PC-9 (cell line): ENCODE results near the gene GRWD1. TPM values are rescaled to one million over a fixed set of nuclear protein-coding genes. Genes with fewer than 3 reads are reported as not detected.

ENCODE experiments used
- BruUV-seq: library from RNA; stranded (reverse); fragments of 400-500 nt; replicated peaks from 2 replicates; lab custom pipeline; 2021; lab: Mats Ljungman, UMichigan
- CTCF ChIA-PET: fragments of 300-600 bp; sonication (Branson Sonifier 250); formaldehyde crosslinking; loops from one replicate; lab custom pipeline; 2022; ENCODE audit warnings: antibody characterized with exemption; lab: Charles Lee
- POLR2A ChIA-PET: fragments of 300-600 bp; sonication (Branson Sonifier 250); formaldehyde crosslinking; loops from one replicate; lab custom pipeline; 2022; ENCODE audit warnings: antibody characterized with exemption; ENCODE audit not compliant: unreplicated experiment; lab: Charles Lee
- DNase-seq, 2 experiments: peaks; one replicate each; pipeline versions ENCODE4 v3.0.0 to v3.0.0-alpha.2; 2015 to 2022; ENCODE audit warnings: mixed read lengths in 1 of 2
- H2AFZ ChIP-seq: fragments of 200-600 bp; sonication (generic); 2 replicates; pipeline ENCODE4 v1.8.1; 2017; ENCODE audit warnings: antibody characterized with exemption
- H3F3A ChIP-seq: fragments of 200-600 bp; sonication (generic); 2 replicates; pipeline ENCODE4 v1.8.1; 2017; ENCODE audit warnings: antibody characterized with exemption, mild to moderate bottlenecking, low read depth; ENCODE audit not compliant: insufficient read depth
- H3K27ac ChIP-seq: fragments of 200-600 bp; sonication (generic); 2 replicates; pipeline ENCODE4 v1.6.1; 2016; ENCODE audit warnings: mixed run types
- H3K27me3 ChIP-seq: fragments of 200-600 bp; sonication (generic); 2 replicates; pipeline ENCODE4 v1.6.1; 2016; ENCODE audit warnings: low read depth, mixed run types; ENCODE audit not compliant: insufficient read depth
- H3K36me3 ChIP-seq: fragments of 200-600 bp; sonication (generic); 2 replicates; pipeline ENCODE4 v1.6.1; 2016; ENCODE audit warnings: low read depth, mixed run types
- H3K4me1 ChIP-seq: fragments of 200-600 bp; sonication (generic); replicated peaks from 2 replicates; pipeline ENCODE4 v1.6.1; 2016; ENCODE audit warnings: mixed run types; ENCODE audit not compliant: insufficient read depth
- H3K4me2 ChIP-seq: fragments of 200-600 bp; sonication (generic); 2 replicates; pipeline ENCODE4 v1.6.1; 2017; ENCODE audit warnings: mixed run types
- H3K4me3 ChIP-seq: fragments of 200-600 bp; sonication (generic); 2 replicates; pipeline ENCODE4 v1.6.1; 2016; ENCODE audit warnings: mixed run types
- H3K79me2 ChIP-seq: fragments of 200-600 bp; sonication (generic); 2 replicates; pipeline ENCODE4 v1.6.1; 2017; ENCODE audit warnings: low read depth, mixed run types
- H3K9me2 ChIP-seq: fragments of 200-600 bp; sonication (generic); 2 replicates; pipeline ENCODE4 v1.8.1; 2017; ENCODE audit warnings: mild to moderate bottlenecking; ENCODE audit not compliant: insufficient read depth
- H3K9me3 ChIP-seq: fragments of 200-600 bp; sonication (generic); 2 replicates; pipeline ENCODE4 v1.8.1; 2016; ENCODE audit warnings: low read depth; ENCODE audit not compliant: insufficient read depth
- H4K20me1 ChIP-seq: fragments of 200-600 bp; sonication (generic); 2 replicates; pipeline ENCODE4 v1.8.1; 2017; ENCODE audit not compliant: insufficient read depth
- EZH2 ChIP-seq: fragments of 200-600 bp; sonication (generic); IDR thresholded peaks from 2 replicates; pipeline ENCODE4 v1.8.0; 2017; ENCODE audit warnings: antibody characterized with exemption, low read depth
- intact Hi-C: fragments of 100-400 bp; cut with micrococcal nuclease; formaldehyde crosslinking; loops from one replicate; pipeline ENCODE4 v1.10.0; 2022; ENCODE audit not compliant: unreplicated experiment
- total RNA-seq: library from RNA; stranded (reverse); gene quantifications from 2 replicates; pipeline ENCODE4 v1.2.3, GENCODE V29; 2021
- TF ChIP-seq, protein P1 (sequence below): fragments of 200-600 bp; sonication (generic); conservative IDR thresholded peaks from 2 replicates; pipeline ENCODE4 v1.6.1; 2017; ENCODE audit warnings: mixed run types, antibody characterized with exemption, mild to moderate bottlenecking, moderate library complexity

Gene GRWD1
- total RNA-seq, 1 experiment from 2014 or later: 35.5 TPM

DNA sequence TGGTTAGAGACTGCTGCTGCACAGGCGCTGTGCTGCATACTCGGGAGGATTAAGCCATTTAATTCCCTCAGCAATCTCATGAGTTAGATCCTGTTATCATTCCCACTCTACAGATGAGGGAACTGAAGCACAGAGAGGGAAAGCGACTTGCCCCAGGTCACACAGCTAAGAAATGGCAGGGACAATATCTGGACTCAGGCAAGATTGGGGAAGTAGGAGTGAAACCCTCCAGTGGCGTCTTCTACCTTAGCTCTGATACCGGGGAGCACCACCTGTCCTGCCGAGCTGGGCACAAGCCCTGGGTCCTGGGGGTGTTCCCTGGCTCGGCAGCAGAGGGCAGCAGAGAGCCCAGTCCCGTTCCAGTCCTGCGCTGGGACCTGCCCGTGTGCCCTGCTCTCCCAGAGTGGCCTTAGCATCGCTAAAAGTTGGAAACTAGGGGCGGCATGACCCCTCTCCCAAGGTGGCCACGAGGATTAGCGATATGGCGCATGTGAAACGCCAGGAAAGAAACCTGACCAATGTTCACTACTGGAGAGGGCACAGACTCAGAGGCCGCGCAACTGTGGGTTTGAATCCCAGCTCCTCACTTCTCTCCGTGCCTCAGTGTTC, 43.9 kb downstream of the GRWD1 start:
- no peak overlapping the region for H2AFZ ChIP-seq
- H3K9me2 ChIP-seq: no peaks in the 10 kb centered on the region
- H3K27me3 ChIP-seq: no peaks in the 10 kb centered on the region
- H3K9me3 ChIP-seq: no peaks in the 10 kb centered on the region
- peaks cover 57% of the 10 kb centered on the region for H3K4me1 ChIP-seq
- intact Hi-C loops: loop anchor here (2.0 to 10.0 kb wide), 3 partner anchors 97 to 475 kb away; partner anchors contain the start of genes FTL, GRIN2D and KDELR1
- no peak overlapping the region for H3K27ac ChIP-seq
- H3F3A ChIP-seq: peaks cover 65% of the 10 kb centered on the region
- TF ChIP-seq EZH2: no peak
- TF ChIP-seq, protein P1, sequence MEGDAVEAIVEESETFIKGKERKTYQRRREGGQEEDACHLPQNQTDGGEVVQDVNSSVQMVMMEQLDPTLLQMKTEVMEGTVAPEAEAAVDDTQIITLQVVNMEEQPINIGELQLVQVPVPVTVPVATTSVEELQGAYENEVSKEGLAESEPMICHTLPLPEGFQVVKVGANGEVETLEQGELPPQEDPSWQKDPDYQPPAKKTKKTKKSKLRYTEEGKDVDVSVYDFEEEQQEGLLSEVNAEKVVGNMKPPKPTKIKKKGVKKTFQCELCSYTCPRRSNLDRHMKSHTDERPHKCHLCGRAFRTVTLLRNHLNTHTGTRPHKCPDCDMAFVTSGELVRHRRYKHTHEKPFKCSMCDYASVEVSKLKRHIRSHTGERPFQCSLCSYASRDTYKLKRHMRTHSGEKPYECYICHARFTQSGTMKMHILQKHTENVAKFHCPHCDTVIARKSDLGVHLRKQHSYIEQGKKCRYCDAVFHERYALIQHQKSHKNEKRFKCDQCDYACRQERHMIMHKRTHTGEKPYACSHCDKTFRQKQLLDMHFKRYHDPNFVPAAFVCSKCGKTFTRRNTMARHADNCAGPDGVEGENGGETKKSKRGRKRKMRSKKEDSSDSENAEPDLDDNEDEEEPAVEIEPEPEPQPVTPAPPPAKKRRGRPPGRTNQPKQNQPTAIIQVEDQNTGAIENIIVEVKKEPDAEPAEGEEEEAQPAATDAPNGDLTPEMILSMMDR: peak; percentile 97
- H3K4me3 ChIP-seq: no peak overlapping the region
- H4K20me1 ChIP-seq: no peaks in the 10 kb centered on the region
- peak overlapping the region; percentile 68 for H3K4me2 ChIP-seq
- POLR2A ChIA-PET: interaction anchor here (0.5 to 0.8 kb wide), 4 partner anchors 8 to 503 kb away, joined by 3 to 12 read pairs (median 4); no protein-coding TSS in a partner anchor
- no peaks in the 10 kb centered on the region for H3K36me3 ChIP-seq
- peak; percentile 70 to 81 for DNase-seq
- BruUV-seq: no TSS peak
- CTCF ChIA-PET: interaction anchor here (0.6 to 1.5 kb wide), 5 partner anchors 13 to 249 kb away, joined by 3 to 10 read pairs (median 3); no protein-coding TSS in a partner anchor
- peaks cover 8% of the 10 kb centered on the region; the same call in 1 of the 2 replicates for H3K79me2 ChIP-seq

DNA sequence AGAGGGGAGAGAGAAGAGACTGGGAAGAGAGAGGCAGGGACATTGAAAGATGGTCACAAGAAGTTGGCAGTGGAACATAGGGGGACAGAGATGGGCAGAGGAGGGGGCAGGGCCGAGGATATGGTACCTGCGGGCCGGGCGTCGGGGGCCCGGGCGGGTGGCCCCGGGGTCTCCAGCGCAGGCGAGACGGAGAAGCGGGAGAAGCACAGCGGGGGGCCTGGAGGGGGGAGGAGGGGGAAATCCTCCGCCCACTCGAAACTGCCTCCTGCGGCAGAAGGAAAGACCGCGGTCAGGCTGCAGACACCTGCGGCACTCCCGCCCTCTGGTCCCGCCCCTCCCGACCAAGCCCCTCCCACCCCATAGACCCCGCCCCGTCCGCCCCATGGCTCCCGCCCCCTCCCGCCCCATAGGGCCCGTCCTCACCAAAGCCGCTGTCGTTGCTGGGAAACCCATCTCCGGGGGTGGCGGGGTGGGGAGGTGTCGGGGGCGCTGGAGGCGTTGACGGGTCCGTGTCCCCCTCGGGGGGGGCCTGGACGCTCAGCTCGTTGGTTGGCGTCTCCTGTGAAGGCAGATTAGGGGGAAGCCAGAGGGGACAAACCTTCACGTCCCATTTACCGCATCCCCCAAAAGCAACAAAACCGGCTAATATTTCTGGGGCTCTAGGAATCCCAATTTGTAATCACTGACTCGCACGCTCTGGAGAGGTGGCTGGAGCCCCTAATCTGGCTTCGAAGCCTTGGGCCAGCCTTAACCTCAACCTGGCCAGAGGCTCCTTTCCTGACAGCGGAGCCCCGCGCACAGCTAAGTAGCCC, 45.4 kb downstream of the GRWD1 start:
- peak overlapping the region; percentile 68 for H3K4me2 ChIP-seq
- no peaks in the 10 kb centered on the region for H3K27me3 ChIP-seq
- BruUV-seq: no TSS peak
- peaks cover 15% of the 10 kb centered on the region; the same call in 1 of the 2 replicates for H3K79me2 ChIP-seq
- POLR2A ChIA-PET: no interaction called here
- DNase-seq: no peak
- H3K9me2 ChIP-seq: no peaks in the 10 kb centered on the region
- intact Hi-C loops: no loop called here
- CTCF ChIA-PET: no interaction called here
- peaks cover 68% of the 10 kb centered on the region for H3F3A ChIP-seq
- H3K27ac ChIP-seq: peak overlapping the region; percentile 43
- H4K20me1 ChIP-seq: no peaks in the 10 kb centered on the region
- peaks cover 57% of the 10 kb centered on the region for H3K4me1 ChIP-seq
- TF ChIP-seq, protein P1: no peak
- no peak for TF ChIP-seq EZH2
- peak overlapping the region; percentile 37; the same call in 1 of the 2 replicates for H3K4me3 ChIP-seq
- H2AFZ ChIP-seq: no peak overlapping the region
- no peaks in the 10 kb centered on the region for H3K9me3 ChIP-seq
- no peaks in the 10 kb centered on the region for H3K36me3 ChIP-seq

DNA sequence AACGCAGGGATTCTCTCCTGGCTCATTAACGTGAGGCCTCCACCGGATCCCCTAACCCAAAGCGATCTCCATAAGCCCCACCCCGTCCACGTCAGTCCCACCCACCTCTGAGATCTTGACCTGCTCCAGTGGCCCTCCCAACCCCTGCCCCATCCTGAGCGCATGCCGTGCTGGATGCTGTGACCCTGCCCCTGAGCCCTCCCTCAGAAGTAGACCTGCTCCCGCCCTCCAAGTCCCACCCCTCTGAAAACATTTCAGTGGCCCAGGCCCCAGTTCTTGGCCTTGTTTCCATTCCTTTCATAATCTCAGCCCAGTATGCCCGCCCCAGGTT, 46.0 kb downstream of the GRWD1 start:
- no peak overlapping the region for H3K4me2 ChIP-seq
- CTCF ChIA-PET: no interaction called here

More for the DNA sequence above, 46.0 kb downstream of the GRWD1 start:
- no peak overlapping the region for H3K27ac ChIP-seq
- no TSS peak for BruUV-seq
- TF ChIP-seq EZH2: no peak
- TF ChIP-seq, protein P1: no peak
- H3K4me3 ChIP-seq: no peak overlapping the region
- peaks cover 15% of the 10 kb centered on the region; the same call in 1 of the 2 replicates for H3K79me2 ChIP-seq
- intact Hi-C loops: loop anchor here (2.0 kb wide), 2 partner anchors 23 to 219 kb away; partner anchors contain the start of gene CYTH2
- DNase-seq: no peak
- peaks cover 68% of the 10 kb centered on the region for H3F3A ChIP-seq
- H3K36me3 ChIP-seq: no peaks in the 10 kb centered on the region
- POLR2A ChIA-PET: no interaction called here
- H4K20me1 ChIP-seq: no peaks in the 10 kb centered on the region
- no peaks in the 10 kb centered on the region for H3K9me3 ChIP-seq
- no peaks in the 10 kb centered on the region for H3K9me2 ChIP-seq
- peaks cover 51% of the 10 kb centered on the region for H3K4me1 ChIP-seq
- H3K27me3 ChIP-seq: no peaks in the 10 kb centered on the region
- H2AFZ ChIP-seq: no peak overlapping the region
